ENCODE measurements around the gene PIP5KL1. TPM values are rescaled to one million over a fixed set of nuclear protein-coding genes. Genes with fewer than 3 reads are reported as not detected.

The PIP5KL1 gene, protein sequence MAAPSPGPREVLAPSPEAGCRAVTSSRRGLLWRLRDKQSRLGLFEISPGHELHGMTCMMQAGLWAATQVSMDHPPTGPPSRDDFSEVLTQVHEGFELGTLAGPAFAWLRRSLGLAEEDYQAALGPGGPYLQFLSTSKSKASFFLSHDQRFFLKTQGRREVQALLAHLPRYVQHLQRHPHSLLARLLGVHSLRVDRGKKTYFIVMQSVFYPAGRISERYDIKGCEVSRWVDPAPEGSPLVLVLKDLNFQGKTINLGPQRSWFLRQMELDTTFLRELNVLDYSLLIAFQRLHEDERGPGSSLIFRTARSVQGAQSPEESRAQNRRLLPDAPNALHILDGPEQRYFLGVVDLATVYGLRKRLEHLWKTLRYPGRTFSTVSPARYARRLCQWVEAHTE
- 7.8 TPM for total RNA-seq (2021; ENCODE audit: unreplicated experiment)
- 10.9 TPM for polyA plus RNA-seq (2012; ENCODE audit: insufficient read length)
- Bru-seq, nascent RNA: percentile 59 among the genes with signal in this experiment
- percentile 59 among the genes with signal in this experiment for BruChase-seq, experiment 1, labeled RNA remaining after a 2-hour chase
- BruChase-seq, experiment 2, labeled RNA remaining after a 6-hour chase: percentile 62 among the genes with signal in this experiment
- long read RNA-seq, partial matches to known transcripts: 2 of 8 reads
- long read RNA-seq, other reads (novel, unspliced or antisense): 6 of 8 reads

DNA sequence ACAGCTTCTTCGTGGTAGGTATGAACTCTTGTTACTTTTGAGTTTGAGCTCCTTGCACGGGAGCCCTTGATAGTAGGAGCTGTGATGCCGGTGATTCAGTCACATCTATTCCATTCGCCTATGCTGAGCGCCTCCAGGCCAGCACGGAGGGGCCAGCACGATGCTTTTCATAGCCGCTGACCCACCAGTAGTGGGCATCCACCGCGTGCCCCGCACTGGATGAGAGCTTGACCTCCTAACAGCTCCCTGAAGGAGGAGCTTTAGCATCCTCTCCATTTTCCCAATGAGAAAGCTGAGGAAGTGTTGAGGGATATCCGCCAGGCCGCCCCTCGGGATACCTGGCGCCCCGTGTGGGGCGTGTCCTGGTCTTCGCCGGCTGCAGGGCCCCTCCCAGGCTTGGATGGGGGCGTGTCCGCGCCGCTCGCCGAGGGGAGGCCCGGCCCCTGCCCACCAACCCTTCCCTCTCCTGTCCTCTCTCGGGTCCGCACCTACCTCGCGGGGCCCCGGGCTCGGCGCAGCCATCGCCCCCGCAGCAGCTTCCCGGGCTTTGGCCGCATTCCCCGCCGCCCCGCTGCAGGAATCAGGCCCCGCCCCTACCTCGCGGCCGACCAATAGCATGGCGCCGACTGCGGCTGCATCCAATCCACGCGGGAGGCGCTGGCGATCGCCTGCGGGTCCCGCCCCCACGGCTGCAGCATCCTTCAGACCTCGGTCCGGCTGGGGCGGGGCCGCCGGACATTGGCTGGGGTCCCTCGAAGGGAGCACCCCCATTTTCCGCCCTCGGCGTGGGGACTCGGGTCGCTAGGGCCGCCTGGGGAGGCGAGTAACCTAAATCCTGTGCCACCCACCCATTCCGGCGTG lies at the start of gene PIP5KL1:
Gene PIP5KL1, minus strand, starts transcription at position 547 of the 861 bp plus-strand sequence. Its CDS starts 25 bp downstream, at position 522.
- ChIA-PET CTCF (no interaction called here), POLR2A (interaction anchor here (0.5 kb wide), 1 partner anchor 193 kb away, joined by 3 read pairs; no protein-coding TSS in a partner anchor)
- Histone ChIP-seq H3K36me3 (ENCODE audit: control insufficient read depth, insufficient read depth, low read length) (no peaks in the 10 kb centered on the region), H3K9me3 (ENCODE audit: control insufficient read depth, insufficient read depth, low read depth, low read length) (no peaks in the 10 kb centered on the region), H3K4me3 (ENCODE audit: low read depth in 2 of 2, low read length in 2 of 2) (peak within 1 kb of the TSS; percentile 50 to 62), H3K27ac (ENCODE audit: low read length) (peak within 1 kb of the TSS; percentile 92), H3K4me1 (ENCODE audit: control insufficient read depth, insufficient read depth, low read length) (peaks cover 33% of the 10 kb centered on the region), H3K27me3 (ENCODE audit: control insufficient read depth, insufficient read depth, low read length) (no peaks in the 10 kb centered on the region)
- intact Hi-C loops (cut with micrococcal nuclease; ENCODE audit: unreplicated experiment): no loop called here
- BruUV-seq (replicated peaks): no TSS peak
- ATAC-seq (peak; percentile 79), DNase-seq (ENCODE audit: low read depth, low spot score) (no peak)
- in situ Hi-C loops (cut with HindIII; ENCODE audit: low pct_unique_long_range_greater_than_20kb, low sequenced_read_pairs): loop anchor here (25.0 kb wide), 1 partner anchor 157 kb away; no protein-coding TSS in a partner anchor
- TF ChIP-seq SIN3A (IDR thresholded peaks at IDR 0.05; ENCODE audit: borderline replicate concordance, insufficient read depth, low read depth, low read length) (0 out of 2 replicates have a peak, but pooled peaks have one; percentile 27), TCF7L2 (IDR thresholded peaks at IDR 0.05; ENCODE audit: low read depth, low read length) (no peak), POLR2AphosphoS5 (IDR thresholded peaks at IDR 0.05; ENCODE audit: low read depth, low read length) (peak; percentile 40)
- TF ChIP-seq, protein P1, sequence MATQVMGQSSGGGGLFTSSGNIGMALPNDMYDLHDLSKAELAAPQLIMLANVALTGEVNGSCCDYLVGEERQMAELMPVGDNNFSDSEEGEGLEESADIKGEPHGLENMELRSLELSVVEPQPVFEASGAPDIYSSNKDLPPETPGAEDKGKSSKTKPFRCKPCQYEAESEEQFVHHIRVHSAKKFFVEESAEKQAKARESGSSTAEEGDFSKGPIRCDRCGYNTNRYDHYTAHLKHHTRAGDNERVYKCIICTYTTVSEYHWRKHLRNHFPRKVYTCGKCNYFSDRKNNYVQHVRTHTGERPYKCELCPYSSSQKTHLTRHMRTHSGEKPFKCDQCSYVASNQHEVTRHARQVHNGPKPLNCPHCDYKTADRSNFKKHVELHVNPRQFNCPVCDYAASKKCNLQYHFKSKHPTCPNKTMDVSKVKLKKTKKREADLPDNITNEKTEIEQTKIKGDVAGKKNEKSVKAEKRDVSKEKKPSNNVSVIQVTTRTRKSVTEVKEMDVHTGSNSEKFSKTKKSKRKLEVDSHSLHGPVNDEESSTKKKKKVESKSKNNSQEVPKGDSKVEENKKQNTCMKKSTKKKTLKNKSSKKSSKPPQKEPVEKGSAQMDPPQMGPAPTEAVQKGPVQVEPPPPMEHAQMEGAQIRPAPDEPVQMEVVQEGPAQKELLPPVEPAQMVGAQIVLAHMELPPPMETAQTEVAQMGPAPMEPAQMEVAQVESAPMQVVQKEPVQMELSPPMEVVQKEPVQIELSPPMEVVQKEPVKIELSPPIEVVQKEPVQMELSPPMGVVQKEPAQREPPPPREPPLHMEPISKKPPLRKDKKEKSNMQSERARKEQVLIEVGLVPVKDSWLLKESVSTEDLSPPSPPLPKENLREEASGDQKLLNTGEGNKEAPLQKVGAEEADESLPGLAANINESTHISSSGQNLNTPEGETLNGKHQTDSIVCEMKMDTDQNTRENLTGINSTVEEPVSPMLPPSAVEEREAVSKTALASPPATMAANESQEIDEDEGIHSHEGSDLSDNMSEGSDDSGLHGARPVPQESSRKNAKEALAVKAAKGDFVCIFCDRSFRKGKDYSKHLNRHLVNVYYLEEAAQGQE (IDR thresholded peaks at IDR 0.05; ENCODE audit: insufficient read depth in 1 of 2, low read depth in 2 of 2, low read length in 1 of 2): 0 out of 4 replicates have a peak, but pooled peaks of 1 of the 2 experiments have one; percentile 42
- TF ChIP-seq, protein P2, sequence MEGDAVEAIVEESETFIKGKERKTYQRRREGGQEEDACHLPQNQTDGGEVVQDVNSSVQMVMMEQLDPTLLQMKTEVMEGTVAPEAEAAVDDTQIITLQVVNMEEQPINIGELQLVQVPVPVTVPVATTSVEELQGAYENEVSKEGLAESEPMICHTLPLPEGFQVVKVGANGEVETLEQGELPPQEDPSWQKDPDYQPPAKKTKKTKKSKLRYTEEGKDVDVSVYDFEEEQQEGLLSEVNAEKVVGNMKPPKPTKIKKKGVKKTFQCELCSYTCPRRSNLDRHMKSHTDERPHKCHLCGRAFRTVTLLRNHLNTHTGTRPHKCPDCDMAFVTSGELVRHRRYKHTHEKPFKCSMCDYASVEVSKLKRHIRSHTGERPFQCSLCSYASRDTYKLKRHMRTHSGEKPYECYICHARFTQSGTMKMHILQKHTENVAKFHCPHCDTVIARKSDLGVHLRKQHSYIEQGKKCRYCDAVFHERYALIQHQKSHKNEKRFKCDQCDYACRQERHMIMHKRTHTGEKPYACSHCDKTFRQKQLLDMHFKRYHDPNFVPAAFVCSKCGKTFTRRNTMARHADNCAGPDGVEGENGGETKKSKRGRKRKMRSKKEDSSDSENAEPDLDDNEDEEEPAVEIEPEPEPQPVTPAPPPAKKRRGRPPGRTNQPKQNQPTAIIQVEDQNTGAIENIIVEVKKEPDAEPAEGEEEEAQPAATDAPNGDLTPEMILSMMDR (IDR thresholded peaks at IDR 0.05): no peak

DNA sequence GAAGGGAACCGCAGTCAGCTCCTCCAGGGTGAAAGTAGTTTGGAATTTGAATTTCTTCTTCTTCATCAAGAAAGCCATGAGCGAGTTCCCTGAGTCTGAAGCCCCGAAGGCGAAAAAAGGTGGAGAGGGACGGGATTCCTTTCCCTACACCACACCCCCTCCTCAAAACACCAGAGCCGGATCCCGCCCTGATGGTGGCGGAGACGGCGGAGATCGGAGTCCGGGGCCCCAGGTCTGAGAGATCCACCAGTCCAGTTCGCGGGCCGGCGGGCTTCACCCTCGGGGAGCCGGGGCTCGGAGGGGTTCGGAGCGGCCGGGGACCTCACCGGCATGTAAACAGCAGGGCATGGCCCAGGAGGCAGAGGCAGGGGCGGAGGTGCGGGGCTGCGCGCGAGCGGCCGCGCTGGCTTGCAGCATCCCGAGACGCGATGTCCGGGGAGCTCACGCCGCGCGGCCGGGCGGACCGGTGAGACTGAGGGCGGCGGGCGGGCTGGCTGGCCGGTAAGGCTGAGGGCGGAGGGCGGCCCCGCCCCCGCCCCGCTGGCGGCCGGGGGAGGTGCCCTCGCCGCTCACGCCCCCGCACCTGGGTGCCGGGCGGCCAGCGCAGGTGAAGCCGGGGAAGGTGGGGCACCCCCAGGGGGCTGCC lies 49.6 kb upstream of the PIP5KL1 start:
- intact Hi-C loops (cut with micrococcal nuclease; ENCODE audit: unreplicated experiment): no loop called here
- H3K36me3 ChIP-seq (ENCODE audit: control insufficient read depth, insufficient read depth, low read length): no peaks in the 10 kb centered on the region; the same call in none of the 2 replicates
- 0 out of 2 replicates have a peak, but pooled peaks have one; percentile 28 for TF ChIP-seq SIN3A (IDR thresholded peaks at IDR 0.05; ENCODE audit: borderline replicate concordance, insufficient read depth, low read depth, low read length)
- TF ChIP-seq, protein P2 (IDR thresholded peaks at IDR 0.05): no peak
- H3K4me1 ChIP-seq (ENCODE audit: control insufficient read depth, insufficient read depth, low read length): peaks cover 40% of the 10 kb centered on the region
- no peaks in the 10 kb centered on the region for H3K27me3 ChIP-seq (ENCODE audit: control insufficient read depth, insufficient read depth, low read length)
- H3K27ac ChIP-seq (ENCODE audit: low read length): peak overlapping the region; percentile 94
- ATAC-seq (peak; percentile 60), DNase-seq (ENCODE audit: low read depth, low spot score) (no peak)
- no peaks in the 10 kb centered on the region for H3K9me3 ChIP-seq (ENCODE audit: control insufficient read depth, insufficient read depth, low read depth, low read length)
- ChIA-PET POLR2A (interaction anchor here (1.0 to 1.2 kb wide), 3 partner anchors 16 to 55 kb away, joined by 3 to 11 read pairs (median 3); no protein-coding TSS in a partner anchor), CTCF (no interaction called here)
- in situ Hi-C loops (cut with HindIII; ENCODE audit: low pct_unique_long_range_greater_than_20kb, low sequenced_read_pairs): no loop called here
- TSS peak; percentile 71 for BruUV-seq (replicated peaks)
- H3K4me3 ChIP-seq (ENCODE audit: low read depth in 2 of 2, low read length in 2 of 2): peak overlapping the region; percentile 94 to 98

Data from Panc1 (cell line).